Measurements from ENCODE around the gene ST8SIA1.
"Not testable (repeated sequence)": the region's sequence is repeated elsewhere in the genome, so short reads cannot be mapped to it uniquely, and the experiment has no call there.

The ST8SIA1 gene

GRCh38 chr12:22334410-22335100 lies at the start of gene ST8SIA1:
Gene ST8SIA1 (minus strand): TSS chr12:22334707. CDS start chr12:22334232, 475 bp downstream.
- no peak for DNase-seq

- DNase-seq = no peak
These were observed 45.5 kb upstream of the ST8SIA1 start for GRCh38 chr12:22380031-22380430.

- DNase-seq = no peak
These were observed 43.4 kb upstream of the ST8SIA1 start for GRCh38 chr12:22377731-22378496.

- not testable (repeated sequence) for DNase-seq
These were observed 42.2 kb upstream of the ST8SIA1 start for GRCh38 chr12:22376596-22377150.

GRCh38 chr12:22374508-22374907 lies 40.0 kb upstream of the ST8SIA1 start:
- DNase-seq = no peak

GRCh38 chr12:22372277-22372837 lies 37.9 kb upstream of the ST8SIA1 start:
- no peak for DNase-seq

- DNase-seq = no peak
These were observed 31.7 kb upstream of the ST8SIA1 start for GRCh38 chr12:22366181-22366580.

- no peak for DNase-seq
These were observed 27.3 kb upstream of the ST8SIA1 start for GRCh38 chr12:22361785-22362184.

- no peak for DNase-seq
These were observed 26.3 kb upstream of the ST8SIA1 start for GRCh38 chr12:22360774-22361173.

- DNase-seq = no peak
These were observed 23.0 kb upstream of the ST8SIA1 start for GRCh38 chr12:22357531-22357930.

- DNase-seq = no peak
These were observed 21.7 kb upstream of the ST8SIA1 start for GRCh38 chr12:22356231-22356630.

- no peak for DNase-seq
These were observed 20.6 kb upstream of the ST8SIA1 start for GRCh38 chr12:22355011-22355580.

GRCh38 chr12:22353615-22354325 lies 19.3 kb upstream of the ST8SIA1 start:
- DNase-seq = no peak

GRCh38 chr12:22350886-22351285 lies 16.4 kb upstream of the ST8SIA1 start:
- DNase-seq = no peak

GRCh38 chr12:22348208-22348607 lies 13.7 kb upstream of the ST8SIA1 start:
- DNase-seq = no peak

GRCh38 chr12:22340143-22340542 lies 5.6 kb upstream of the ST8SIA1 start:
- no peak for DNase-seq

- no peak for DNase-seq
These were observed 5.2 kb upstream of the ST8SIA1 start for GRCh38 chr12:22339691-22340090.

- DNase-seq = no peak
These were observed 1.3 kb upstream of the ST8SIA1 start for GRCh38 chr12:22335794-22336166.

- DNase-seq = no peak
These were observed 646 bp downstream of the ST8SIA1 start for GRCh38 chr12:22333713-22334409.

- DNase-seq = no peak
These were observed 1.3 kb downstream of the ST8SIA1 start for GRCh38 chr12:22333186-22333712.

- DNase-seq = no peak
These were observed 2.3 kb downstream of the ST8SIA1 start for GRCh38 chr12:22332202-22332601.

- DNase-seq = no peak
These were observed 4.9 kb downstream of the ST8SIA1 start for GRCh38 chr12:22329621-22330020.

All from DMS79 (cell line).